ENCODE results near the gene OSBPL10. TPM values are rescaled to one million over a fixed set of nuclear protein-coding genes. Genes with fewer than 3 reads are reported as not detected.

OSBPL10 gene
- total RNA-seq, 1 donor from 2014 or later: 3.8 TPM

DNA sequence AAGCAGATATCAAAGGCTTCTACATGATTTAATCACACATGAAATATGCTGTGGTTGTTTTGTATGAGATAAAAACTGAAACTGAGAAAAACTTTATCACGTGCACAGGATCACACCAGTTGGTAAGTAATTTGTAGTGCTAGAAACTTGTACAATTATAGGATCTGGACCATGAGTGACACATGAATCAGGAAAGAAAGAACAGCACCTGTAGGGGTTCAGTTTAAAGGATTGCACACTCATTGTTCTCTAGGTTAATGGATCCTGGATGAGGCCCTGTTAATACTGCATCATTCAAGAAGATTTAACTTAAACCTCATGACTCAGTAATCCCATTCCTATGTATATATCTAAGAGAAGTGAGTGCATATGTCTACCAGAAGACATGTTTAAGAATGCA is 360.4 kb downstream of the OSBPL10 start:
- TF ChIP-seq, protein P1, sequence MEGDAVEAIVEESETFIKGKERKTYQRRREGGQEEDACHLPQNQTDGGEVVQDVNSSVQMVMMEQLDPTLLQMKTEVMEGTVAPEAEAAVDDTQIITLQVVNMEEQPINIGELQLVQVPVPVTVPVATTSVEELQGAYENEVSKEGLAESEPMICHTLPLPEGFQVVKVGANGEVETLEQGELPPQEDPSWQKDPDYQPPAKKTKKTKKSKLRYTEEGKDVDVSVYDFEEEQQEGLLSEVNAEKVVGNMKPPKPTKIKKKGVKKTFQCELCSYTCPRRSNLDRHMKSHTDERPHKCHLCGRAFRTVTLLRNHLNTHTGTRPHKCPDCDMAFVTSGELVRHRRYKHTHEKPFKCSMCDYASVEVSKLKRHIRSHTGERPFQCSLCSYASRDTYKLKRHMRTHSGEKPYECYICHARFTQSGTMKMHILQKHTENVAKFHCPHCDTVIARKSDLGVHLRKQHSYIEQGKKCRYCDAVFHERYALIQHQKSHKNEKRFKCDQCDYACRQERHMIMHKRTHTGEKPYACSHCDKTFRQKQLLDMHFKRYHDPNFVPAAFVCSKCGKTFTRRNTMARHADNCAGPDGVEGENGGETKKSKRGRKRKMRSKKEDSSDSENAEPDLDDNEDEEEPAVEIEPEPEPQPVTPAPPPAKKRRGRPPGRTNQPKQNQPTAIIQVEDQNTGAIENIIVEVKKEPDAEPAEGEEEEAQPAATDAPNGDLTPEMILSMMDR (IDR thresholded peaks at IDR 0.05; ENCODE audit: partially characterized antibody, unreplicated experiment): no peak
- Mint-ChIP-seq H3K27ac (ENCODE audit: unreplicated experiment) (no peak overlapping the region), H3K4me3 (ENCODE audit: unreplicated experiment) (no peak overlapping the region), H3K36me3 (ENCODE audit: unreplicated experiment) (no peaks in the 10 kb centered on the region), H3K4me1 (ENCODE audit: low read depth, unreplicated experiment) (no peaks in the 10 kb centered on the region), H3K9me3 (ENCODE audit: unreplicated experiment) (no peaks in the 10 kb centered on the region), H3K27me3 (ENCODE audit: unreplicated experiment) (no peaks in the 10 kb centered on the region)
- DNase-seq: no peak

DNA sequence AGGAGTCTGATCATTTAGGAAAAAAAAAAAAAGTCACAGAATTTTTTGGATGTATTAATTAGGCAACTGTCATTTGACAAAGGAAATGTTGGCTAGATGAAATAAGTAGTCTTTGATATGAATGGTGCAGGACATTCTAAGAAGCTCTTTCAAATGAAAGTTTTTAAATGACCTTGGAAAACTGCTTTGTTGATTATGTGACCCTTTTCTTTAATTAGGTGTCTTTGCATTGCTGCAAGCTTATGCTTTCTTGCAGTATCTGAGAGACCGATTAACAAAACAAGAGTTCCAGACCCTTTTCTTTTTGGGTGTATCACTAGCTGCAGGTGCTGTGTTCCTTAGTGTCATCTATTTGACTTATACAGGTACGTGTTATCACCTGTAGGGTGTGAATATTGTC is 364.4 kb downstream of the OSBPL10 start:
- DNase-seq: no peak
- H3K4me3 Mint-ChIP-seq (ENCODE audit: unreplicated experiment): no peak overlapping the region
- TF ChIP-seq, protein P1 (IDR thresholded peaks at IDR 0.05; ENCODE audit: partially characterized antibody, unreplicated experiment): no peak
- no peaks in the 10 kb centered on the region for H3K9me3 Mint-ChIP-seq (ENCODE audit: unreplicated experiment)
- H3K27me3 Mint-ChIP-seq (ENCODE audit: unreplicated experiment): no peaks in the 10 kb centered on the region
- no peaks in the 10 kb centered on the region for H3K36me3 Mint-ChIP-seq (ENCODE audit: unreplicated experiment)
- H3K27ac Mint-ChIP-seq (ENCODE audit: unreplicated experiment): no peak overlapping the region
- no peaks in the 10 kb centered on the region for H3K4me1 Mint-ChIP-seq (ENCODE audit: low read depth, unreplicated experiment)

DNA sequence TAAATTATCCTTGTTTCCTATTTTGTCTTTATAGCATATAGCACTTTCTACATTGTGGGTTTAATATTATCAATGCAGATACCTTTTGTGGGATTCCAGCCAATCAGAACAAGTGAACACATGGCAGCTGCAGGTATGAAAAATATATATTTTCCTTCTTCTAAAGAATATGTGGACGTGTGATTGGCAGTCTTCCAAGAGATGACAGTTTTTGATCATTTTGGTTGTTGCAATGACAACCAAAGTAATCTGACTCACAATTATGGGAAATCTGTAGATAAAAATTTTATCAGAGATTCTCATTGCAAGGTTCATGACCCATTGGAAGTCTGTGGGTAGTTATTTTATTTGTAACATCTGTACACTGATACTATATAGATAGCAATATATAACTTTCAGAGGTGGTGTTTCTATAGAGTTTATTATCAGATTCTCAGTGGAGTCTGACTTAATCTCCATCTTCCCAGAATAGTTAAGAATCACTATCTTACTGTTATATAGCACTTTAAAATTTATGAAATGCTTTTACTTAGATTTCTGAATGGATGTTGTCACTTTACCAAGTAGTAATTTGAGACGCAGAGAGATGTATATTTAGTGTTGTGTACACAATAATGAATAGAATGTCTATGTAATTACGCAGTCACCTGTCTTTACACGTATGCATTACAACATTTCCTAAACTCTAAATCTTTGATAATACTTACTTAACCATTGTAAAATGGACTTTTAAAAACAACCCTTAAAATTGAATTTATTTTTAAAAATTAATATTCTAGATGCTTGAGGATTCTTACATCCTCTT is 365.8 kb downstream of the OSBPL10 start:
- H3K36me3 Mint-ChIP-seq (ENCODE audit: unreplicated experiment): no peaks in the 10 kb centered on the region
- no peak overlapping the region for H3K27ac Mint-ChIP-seq (ENCODE audit: unreplicated experiment)
- H3K9me3 Mint-ChIP-seq (ENCODE audit: unreplicated experiment): no peaks in the 10 kb centered on the region
- H3K27me3 Mint-ChIP-seq (ENCODE audit: unreplicated experiment): no peaks in the 10 kb centered on the region
- no peaks in the 10 kb centered on the region for H3K4me1 Mint-ChIP-seq (ENCODE audit: low read depth, unreplicated experiment)
- H3K4me3 Mint-ChIP-seq (ENCODE audit: unreplicated experiment): no peak overlapping the region
- DNase-seq: no peak
- TF ChIP-seq, protein P1 (IDR thresholded peaks at IDR 0.05; ENCODE audit: partially characterized antibody, unreplicated experiment): no peak

DNA sequence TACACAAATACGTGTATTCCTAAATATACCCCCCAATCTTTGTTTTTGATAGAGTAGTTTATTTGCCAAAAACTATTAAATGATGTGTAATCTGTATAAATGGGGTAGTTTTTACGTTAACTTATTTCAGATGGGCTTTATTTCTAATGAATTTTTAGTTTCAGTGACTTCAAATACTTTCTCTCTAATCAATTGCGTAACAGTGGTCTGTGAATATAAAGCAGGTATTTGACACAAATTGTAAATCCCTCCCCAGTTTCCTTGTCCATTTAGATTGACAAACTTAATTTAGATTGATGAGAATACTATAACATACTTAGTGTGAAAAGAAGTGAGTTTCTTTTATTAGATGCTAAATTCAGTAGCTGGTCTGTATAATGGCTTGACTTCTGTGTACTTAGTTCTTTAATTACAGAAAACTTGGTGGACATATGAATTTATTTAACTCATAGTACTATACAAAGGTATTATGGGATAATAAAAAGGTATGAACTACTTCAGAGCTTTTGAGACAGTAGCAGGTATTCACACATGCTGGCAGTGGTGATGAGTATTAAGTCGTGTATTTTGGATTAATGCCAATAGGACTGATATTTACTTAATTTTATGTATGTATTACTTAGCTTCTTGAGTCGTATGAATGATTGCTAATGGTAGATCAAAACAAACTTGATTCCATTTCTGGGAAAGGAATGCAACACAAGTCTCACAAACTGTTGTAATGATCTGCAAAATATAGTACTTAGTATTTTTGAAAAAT is 366.7 kb downstream of the OSBPL10 start:
- no peak overlapping the region for H3K4me3 Mint-ChIP-seq (ENCODE audit: unreplicated experiment)

More for the DNA sequence above, 366.7 kb downstream of the OSBPL10 start:
- TF ChIP-seq, protein P1 (IDR thresholded peaks at IDR 0.05; ENCODE audit: partially characterized antibody, unreplicated experiment): no peak
- Mint-ChIP-seq H3K27ac (ENCODE audit: unreplicated experiment) (no peak overlapping the region), H3K4me1 (ENCODE audit: low read depth, unreplicated experiment) (no peaks in the 10 kb centered on the region), H3K9me3 (ENCODE audit: unreplicated experiment) (no peaks in the 10 kb centered on the region), H3K27me3 (ENCODE audit: unreplicated experiment) (no peaks in the 10 kb centered on the region), H3K36me3 (ENCODE audit: unreplicated experiment) (no peaks in the 10 kb centered on the region)
- DNase-seq: no peak

Measured in glutamatergic neuron (in vitro differentiated cells).